NCI-H1105 (cell line): ENCODE data around the gene MFN2.
A peak's percentile ranks its signal among the peaks of the same experiment; 100 is the strongest.
"Not testable (repeated sequence)": the region's sequence is repeated elsewhere in the genome, so short reads cannot be mapped to it uniquely, and the experiment has no call there.

Experiments
- DNase-seq: peaks from one replicate; lab custom pipeline; 2025; lab: John Stamatoyannopoulos, UW

The MFN2 gene

GRCh38 chr1:11979851-11980675 is at the start of gene MFN2:
Gene MFN2 (plus strand): TSS chr1:11980444. CDS start chr1:11989169, 8,725 bp downstream.
- DNase-seq: peak; percentile 99

- no peak for DNase-seq
Observed at GRCh38 chr1:11930571-11931445, 49.4 kb upstream of the MFN2 start.

DNA sequence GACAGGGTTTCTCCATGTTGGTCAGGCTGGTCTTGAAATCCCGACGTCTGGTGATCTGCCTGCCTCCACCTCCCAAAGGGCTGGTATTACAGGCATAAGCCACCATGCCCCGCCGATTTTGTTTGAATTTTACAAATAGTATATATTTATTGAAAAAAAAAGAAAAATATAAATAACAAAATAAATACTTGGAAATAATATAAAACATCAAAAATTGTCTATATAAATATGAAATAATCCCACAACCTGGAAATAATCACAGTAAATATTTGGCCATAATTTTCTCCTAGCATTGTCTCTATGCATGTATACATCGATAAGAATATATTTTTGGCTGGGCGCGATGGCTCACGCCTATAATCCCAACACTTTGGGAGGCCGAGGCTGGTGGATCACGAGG is 48.4 kb upstream of the MFN2 start:
- no peak for DNase-seq

GRCh38 chr1:11934302-11935056 is 45.8 kb upstream of the MFN2 start, which contains the start of gene PLOD1:
Gene PLOD1 (plus strand): TSS chr1:11934717. CDS start chr1:11934780, 63 bp downstream.
- DNase-seq: peak; percentile 66

GRCh38 chr1:11935057-11935412 is 45.2 kb upstream of the MFN2 start:
- no peak for DNase-seq

GRCh38 chr1:11935733-11936132 is 44.5 kb upstream of the MFN2 start:
- DNase-seq: not testable (repeated sequence)

GRCh38 chr1:11938722-11939526 is 41.3 kb upstream of the MFN2 start:
- no peak for DNase-seq

GRCh38 chr1:11939794-11940193 is 40.5 kb upstream of the MFN2 start:
- not testable (repeated sequence) for DNase-seq

DNA sequence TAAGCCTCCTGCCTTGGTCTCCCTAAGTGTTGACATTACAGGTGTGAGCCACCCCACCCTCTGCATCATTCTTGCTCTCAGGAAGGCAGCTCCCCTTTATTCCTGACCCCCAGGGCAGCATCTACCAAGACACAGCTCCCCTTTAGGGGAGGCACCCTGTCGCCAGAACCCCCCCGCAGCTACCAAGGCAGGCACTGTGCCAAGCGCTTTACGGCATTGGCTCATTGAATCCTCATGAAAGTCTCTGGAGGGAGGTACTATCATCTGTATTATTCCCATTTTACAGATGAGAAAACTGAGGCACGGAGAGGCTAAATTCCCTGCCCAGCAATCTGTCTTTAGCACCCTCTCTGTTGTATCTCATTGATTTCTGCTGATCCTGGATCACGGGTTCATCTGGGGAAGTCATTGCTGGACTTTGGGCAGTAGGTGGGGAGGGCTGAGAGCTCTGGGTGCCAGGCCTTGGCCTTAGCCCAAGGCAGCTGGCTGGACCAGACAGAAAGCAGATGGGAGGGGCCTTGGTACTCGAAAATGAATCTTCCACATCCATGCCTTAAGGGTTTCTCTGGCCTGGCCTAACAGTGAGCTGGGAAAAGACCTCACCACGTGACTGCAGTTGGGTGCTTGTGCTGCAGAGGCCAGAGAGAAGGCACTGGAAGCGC is 39.9 kb upstream of the MFN2 start:
- DNase-seq: no peak

- DNase-seq: no peak
Observed at GRCh38 chr1:11942280-11942679, 38.0 kb upstream of the MFN2 start.

GRCh38 chr1:11943619-11944018 is 36.6 kb upstream of the MFN2 start:
- no peak for DNase-seq

- peak; percentile 72 for DNase-seq
Observed at GRCh38 chr1:11944358-11944931, 35.8 kb upstream of the MFN2 start.

- no peak for DNase-seq
Observed at GRCh38 chr1:11946647-11947046, 33.6 kb upstream of the MFN2 start.

GRCh38 chr1:11948822-11949458 is 31.3 kb upstream of the MFN2 start:
- no peak for DNase-seq

- no peak for DNase-seq
Observed at GRCh38 chr1:11951901-11952300, 28.3 kb upstream of the MFN2 start.

DNA sequence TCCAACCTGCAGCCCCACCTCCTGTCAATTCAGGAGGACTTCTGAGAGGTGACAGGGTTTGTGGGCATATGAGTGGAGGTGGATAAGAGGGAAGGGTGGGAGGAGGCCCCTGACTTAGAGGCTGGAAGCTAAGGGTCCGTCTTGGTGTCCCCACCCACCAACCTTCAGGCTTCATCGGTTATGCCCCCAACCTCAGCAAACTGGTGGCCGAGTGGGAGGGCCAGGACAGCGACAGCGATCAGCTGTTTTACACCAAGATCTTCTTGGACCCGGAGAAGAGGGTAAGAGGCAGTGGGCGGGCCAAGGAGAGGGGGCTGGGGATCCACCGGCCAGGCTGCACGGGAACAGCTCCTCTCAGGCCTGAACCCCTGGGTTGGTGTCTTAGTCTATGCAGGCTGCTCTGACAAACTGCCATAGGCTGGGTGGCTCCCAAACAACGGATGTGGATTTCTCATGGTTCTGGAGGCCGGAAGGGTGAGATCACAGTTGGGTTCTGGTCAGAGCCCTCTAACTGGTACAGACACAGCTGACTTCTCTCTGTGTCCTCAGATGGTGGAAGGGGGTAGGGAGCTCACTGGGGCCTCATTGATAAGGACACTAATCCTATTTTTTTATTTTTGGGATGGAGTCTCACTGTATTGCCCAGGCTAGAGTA is 27.7 kb upstream of the MFN2 start:
- no peak for DNase-seq

GRCh38 chr1:11955221-11955620 is 25.0 kb upstream of the MFN2 start:
- no peak for DNase-seq

DNA sequence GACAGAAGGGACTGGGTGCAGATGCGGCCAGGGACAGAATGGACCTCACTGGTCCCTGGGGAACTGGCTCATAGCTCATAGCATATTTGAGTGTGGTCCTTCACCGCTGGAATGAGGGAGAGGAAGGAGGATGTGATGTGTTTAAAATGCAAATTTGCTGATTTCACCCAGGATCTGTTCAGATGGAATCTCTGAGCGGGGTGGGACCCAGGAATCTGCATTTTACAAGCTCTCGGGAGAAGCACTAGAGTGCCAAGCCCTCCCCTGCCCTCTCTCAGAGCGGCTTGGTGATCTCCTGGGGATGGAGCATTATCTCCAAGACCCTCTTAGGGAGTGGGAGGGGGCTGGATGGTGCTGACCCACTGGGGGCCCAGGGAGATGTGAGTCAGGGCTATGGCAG is 22.8 kb upstream of the MFN2 start:
- DNase-seq: no peak

DNA sequence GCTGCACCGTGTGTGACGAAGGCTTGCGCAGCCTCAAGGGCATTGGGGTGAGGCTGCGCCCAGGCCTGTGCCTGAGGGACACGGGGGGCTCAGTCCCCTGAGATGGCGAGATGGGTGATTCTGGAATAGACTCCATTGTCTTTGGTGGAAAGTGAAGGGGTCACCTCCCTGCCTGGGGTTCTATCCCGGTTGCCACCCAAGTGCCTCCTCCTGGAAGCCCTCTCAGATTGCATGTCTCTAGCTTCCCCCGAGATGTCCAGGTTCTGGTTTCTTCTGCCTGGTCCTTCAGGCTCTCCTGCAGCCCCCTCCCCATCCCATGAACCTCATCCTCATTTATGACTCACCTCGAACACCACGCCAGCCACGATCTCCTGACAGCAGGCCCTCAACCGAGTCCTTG is 22.3 kb upstream of the MFN2 start:
- DNase-seq: no peak
